Suprapubic skin (tissue), 3 donors: ENCODE measurements around the gene SSMEM1.

ENCODE experiments used
- EP300 ChIP-seq: sonication (generic); formaldehyde crosslinking; IDR thresholded peaks from one replicate; pipeline ENCODE4 v1.6.1; 2017; ENCODE audit warnings: antibody characterized with exemption
- POLR2A ChIP-seq, 2 donors: fragments of 450-650 bp; IDR thresholded peaks; one replicate each; pipeline ENCODE4 v1.6.1; 2017; ENCODE audit warnings: antibody characterized with exemption in 2 of 2, mild to moderate bottlenecking in 2 of 2, moderate library complexity in 2 of 2
- TF ChIP-seq, protein P1 (sequence below), 2 donors: fragments of 200-600 bp in 1 of 2; fragments of 450-650 bp in 1 of 2; sonication (generic) in 1 of 2; IDR thresholded peaks; one replicate each; pipeline ENCODE4 v1.5.1; 2016 to 2019; ENCODE audit warnings: antibody characterized with exemption in 2 of 2, mild to moderate bottlenecking in 1 of 2, moderate library complexity in 1 of 2

DNA sequence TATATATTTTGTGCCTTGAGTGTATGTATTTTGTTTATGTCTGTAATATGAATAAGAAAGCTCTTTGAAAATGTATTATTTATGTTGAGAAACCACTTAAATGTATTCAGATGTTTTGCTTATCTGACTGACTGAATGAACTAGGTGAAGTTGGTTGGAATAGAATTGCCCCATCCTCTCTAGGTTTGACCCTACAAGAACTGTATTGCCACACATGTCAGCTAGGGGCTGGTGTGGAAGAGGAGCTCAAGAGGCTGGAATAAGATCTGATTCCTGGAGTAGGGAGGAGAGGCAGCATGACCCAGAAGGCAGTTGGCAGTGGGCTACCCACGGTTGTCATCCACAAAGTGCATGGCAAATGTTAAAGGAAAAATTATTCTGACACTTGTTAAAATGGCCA, 9.1 kb downstream of the SSMEM1 start:
- TF ChIP-seq POLR2A (IDR thresholded peaks at IDR 0.05) (no peak), EP300 (no peak)
- TF ChIP-seq, protein P1, sequence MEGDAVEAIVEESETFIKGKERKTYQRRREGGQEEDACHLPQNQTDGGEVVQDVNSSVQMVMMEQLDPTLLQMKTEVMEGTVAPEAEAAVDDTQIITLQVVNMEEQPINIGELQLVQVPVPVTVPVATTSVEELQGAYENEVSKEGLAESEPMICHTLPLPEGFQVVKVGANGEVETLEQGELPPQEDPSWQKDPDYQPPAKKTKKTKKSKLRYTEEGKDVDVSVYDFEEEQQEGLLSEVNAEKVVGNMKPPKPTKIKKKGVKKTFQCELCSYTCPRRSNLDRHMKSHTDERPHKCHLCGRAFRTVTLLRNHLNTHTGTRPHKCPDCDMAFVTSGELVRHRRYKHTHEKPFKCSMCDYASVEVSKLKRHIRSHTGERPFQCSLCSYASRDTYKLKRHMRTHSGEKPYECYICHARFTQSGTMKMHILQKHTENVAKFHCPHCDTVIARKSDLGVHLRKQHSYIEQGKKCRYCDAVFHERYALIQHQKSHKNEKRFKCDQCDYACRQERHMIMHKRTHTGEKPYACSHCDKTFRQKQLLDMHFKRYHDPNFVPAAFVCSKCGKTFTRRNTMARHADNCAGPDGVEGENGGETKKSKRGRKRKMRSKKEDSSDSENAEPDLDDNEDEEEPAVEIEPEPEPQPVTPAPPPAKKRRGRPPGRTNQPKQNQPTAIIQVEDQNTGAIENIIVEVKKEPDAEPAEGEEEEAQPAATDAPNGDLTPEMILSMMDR (IDR thresholded peaks at IDR 0.05): no peak
